Myocyte (in vitro differentiated cells): ENCODE measurements around the gene TMEM47. TPM values are rescaled to one million over a fixed set of nuclear protein-coding genes. Genes with fewer than 3 reads are reported as not detected.
A peak's percentile ranks its signal among the peaks of the same experiment; 100 is the strongest.

ENCODE experiments used
- DNase-seq: peaks from one replicate; pipeline ENCODE4 v3.0.0-alpha.2; 2012; ENCODE audit warnings: low read depth
- total RNA-seq: library from RNA; depleted of rRNA; stranded (reverse); fragments of >200 nt; gene quantifications from 2 replicates; pipeline ENCODE4 v1.2.3, GENCODE V29; 2014

TMEM47 gene
- total RNA-seq, 1 donor from 2014 or later = 81.1 TPM

- DNase-seq = no peak
Observed at GRCh38 chrX:34586346-34586911, 70.7 kb downstream of the TMEM47 start.

DNA sequence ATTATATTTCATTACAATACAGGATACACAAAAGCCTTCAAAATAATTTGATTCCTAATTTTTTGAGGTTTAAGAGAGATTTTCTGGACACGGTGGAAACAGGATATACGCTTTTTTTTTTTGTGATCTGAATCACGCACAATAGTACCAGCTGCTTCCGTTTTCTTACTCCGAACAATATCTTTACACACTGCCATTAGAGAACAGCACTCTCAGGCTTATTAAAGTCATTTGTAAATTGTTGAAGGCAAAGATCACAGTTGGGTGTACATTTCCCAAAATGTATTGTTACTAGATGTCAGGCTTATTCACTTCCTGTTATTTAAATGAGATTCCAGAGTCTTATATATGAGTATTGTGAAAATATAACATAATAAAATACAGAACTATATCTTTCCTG is 71.5 kb downstream of the TMEM47 start:
- peak; percentile 26 for DNase-seq

- no peak for DNase-seq
Observed at GRCh38 chrX:34584781-34585180, 72.3 kb downstream of the TMEM47 start.

- DNase-seq = no peak
Observed at GRCh38 chrX:34580069-34580468, 77.0 kb downstream of the TMEM47 start.

DNA sequence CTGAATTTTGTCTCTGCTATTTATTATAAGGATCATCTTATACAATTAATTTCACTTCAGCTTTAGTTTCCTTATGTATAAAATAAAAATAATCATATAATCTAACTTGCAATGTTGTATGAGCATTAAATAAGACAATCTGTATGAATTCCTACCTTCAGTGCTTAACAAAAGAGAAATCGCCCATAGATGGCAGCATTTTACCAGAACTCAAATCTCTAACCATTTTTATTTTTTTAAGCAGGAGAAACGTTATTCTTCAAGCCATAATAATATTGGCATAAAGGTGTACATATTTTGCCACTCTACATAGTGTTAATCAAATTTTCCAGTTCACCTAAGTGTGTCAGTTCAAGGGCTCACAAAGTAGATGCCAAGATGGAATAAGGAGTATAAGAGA is 78.8 kb downstream of the TMEM47 start:
- DNase-seq = peak; percentile 55
